Thyroid gland (tissue), 4 donors: ENCODE results near the gene MSH2.

ENCODE experiments used
- POLR2A ChIP-seq, 2 donors: fragments of 450-650 bp; IDR thresholded peaks; one replicate each; pipeline ENCODE4 v1.6.1; 2017; ENCODE audit warnings: antibody characterized with exemption in 2 of 2, mild to moderate bottlenecking in 2 of 2, moderate library complexity in 1 of 2
- TF ChIP-seq, protein P1 (sequence below), 6 experiments: fragments of 200-600 bp in 3 of 6; fragments of 450-650 bp in 3 of 6; sonication (generic) in 3 of 6; IDR thresholded peaks; one replicate each; pipeline ENCODE4 v1.5.1; 2016 to 2019; ENCODE audit warnings: antibody characterized with exemption in 6 of 6, mild to moderate bottlenecking in 2 of 6, inconsistent platforms in 1 of 6, moderate library complexity in 1 of 6

DNA sequence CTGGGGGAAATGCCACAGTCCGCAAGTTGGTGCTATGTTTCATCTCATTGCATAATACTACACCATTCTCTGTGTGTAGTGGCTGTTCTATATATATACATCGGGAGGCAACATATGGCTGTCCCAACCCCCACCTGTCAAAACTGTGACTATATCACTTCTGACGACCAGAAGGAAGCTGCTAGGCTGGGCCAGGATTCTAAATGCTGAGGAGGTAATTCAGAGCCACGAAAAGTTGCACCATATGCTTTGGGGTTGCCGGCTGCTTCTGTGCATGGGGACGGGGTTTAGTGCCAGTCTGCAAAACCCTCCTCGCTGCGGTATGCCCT is 117.3 kb downstream of the MSH2 start:
- no peak for TF ChIP-seq POLR2A (IDR thresholded peaks at IDR 0.05)
- TF ChIP-seq, protein P1, sequence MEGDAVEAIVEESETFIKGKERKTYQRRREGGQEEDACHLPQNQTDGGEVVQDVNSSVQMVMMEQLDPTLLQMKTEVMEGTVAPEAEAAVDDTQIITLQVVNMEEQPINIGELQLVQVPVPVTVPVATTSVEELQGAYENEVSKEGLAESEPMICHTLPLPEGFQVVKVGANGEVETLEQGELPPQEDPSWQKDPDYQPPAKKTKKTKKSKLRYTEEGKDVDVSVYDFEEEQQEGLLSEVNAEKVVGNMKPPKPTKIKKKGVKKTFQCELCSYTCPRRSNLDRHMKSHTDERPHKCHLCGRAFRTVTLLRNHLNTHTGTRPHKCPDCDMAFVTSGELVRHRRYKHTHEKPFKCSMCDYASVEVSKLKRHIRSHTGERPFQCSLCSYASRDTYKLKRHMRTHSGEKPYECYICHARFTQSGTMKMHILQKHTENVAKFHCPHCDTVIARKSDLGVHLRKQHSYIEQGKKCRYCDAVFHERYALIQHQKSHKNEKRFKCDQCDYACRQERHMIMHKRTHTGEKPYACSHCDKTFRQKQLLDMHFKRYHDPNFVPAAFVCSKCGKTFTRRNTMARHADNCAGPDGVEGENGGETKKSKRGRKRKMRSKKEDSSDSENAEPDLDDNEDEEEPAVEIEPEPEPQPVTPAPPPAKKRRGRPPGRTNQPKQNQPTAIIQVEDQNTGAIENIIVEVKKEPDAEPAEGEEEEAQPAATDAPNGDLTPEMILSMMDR (IDR thresholded peaks at IDR 0.05): no peak
